Upper lobe of left lung (tissue), 4 donors: Measurements from ENCODE around the gene ANKRD26.

ENCODE experiments used
- CTCF ChIP-seq, 6 experiments: fragments of 450-650 bp in 4 of 6; fragments of 200-600 bp in 2 of 6; sonication (generic) in 2 of 6; IDR thresholded peaks; one replicate each; pipeline ENCODE4 v1.5.1; 2016 to 2019; ENCODE audit warnings: antibody characterized with exemption in 6 of 6
- EP300 ChIP-seq, 4 donors: sonication (generic); formaldehyde crosslinking; IDR thresholded peaks; one replicate each; pipeline ENCODE4 v1.5.1; 2017; ENCODE audit warnings: antibody characterized with exemption in 4 of 4, control low read depth in 2 of 4
- POLR2A ChIP-seq, 4 donors: fragments of 450-650 bp; IDR thresholded peaks; one replicate each; pipeline ENCODE4 v1.5.1; 2016 to 2017; ENCODE audit warnings: antibody characterized with exemption in 4 of 4, mild to moderate bottlenecking in 2 of 4
- POLR2AphosphoS5 ChIP-seq, 2 donors: sonication (generic); formaldehyde crosslinking; IDR thresholded peaks; one replicate each; pipeline ENCODE4 v1.5.1; 2017; ENCODE audit warnings: antibody characterized with exemption in 2 of 2

- no peak for TF ChIP-seq CTCF (IDR thresholded peaks at IDR 0.05)
- no peak for TF ChIP-seq POLR2A (IDR thresholded peaks at IDR 0.05)
- TF ChIP-seq POLR2AphosphoS5 (IDR thresholded peaks at IDR 0.05): no peak
- no peak for TF ChIP-seq EP300 (IDR thresholded peaks at IDR 0.05)
Observed at GRCh38 chr10:27068217-27068891, 31.9 kb downstream of the ANKRD26 start.
